RPMI8226 (cell line): ENCODE results near the gene ATOH8.
A peak's percentile ranks its signal among the peaks of the same experiment; 100 is the strongest.

Experiments used
- DNase-seq: peaks from one replicate; pipeline ENCODE4 v3.0.0-alpha.2; 2015

Gene ATOH8

GRCh38 chr2:85788603-85789002 is 34.8 kb downstream of the ATOH8 start:
- no peak for DNase-seq

GRCh38 chr2:85789271-85789670 is 35.5 kb downstream of the ATOH8 start:
- no peak for DNase-seq

- no peak for DNase-seq
Observed at GRCh38 chr2:85790032-85790431, 36.2 kb downstream of the ATOH8 start.

GRCh38 chr2:85790499-85791188 is 36.9 kb downstream of the ATOH8 start:
- no peak for DNase-seq

GRCh38 chr2:85791704-85792565 is 38.1 kb downstream of the ATOH8 start:
- no peak for DNase-seq

GRCh38 chr2:85792783-85793441 is 39.1 kb downstream of the ATOH8 start:
- no peak for DNase-seq

- DNase-seq, result no peak
Observed at GRCh38 chr2:85793584-85793983, 39.8 kb downstream of the ATOH8 start.

GRCh38 chr2:85794038-85794441 is 40.2 kb downstream of the ATOH8 start:
- DNase-seq, result no peak

- no peak for DNase-seq
Observed at GRCh38 chr2:85794491-85795121, 40.8 kb downstream of the ATOH8 start.

GRCh38 chr2:85795331-85796045 is 41.7 kb downstream of the ATOH8 start:
- DNase-seq, result no peak

GRCh38 chr2:85796046-85796340 is 42.2 kb downstream of the ATOH8 start:
- DNase-seq, result no peak

GRCh38 chr2:85796341-85797262 is 42.8 kb downstream of the ATOH8 start:
- no peak for DNase-seq

- DNase-seq, result no peak
Observed at GRCh38 chr2:85797263-85797660, 43.5 kb downstream of the ATOH8 start.

- DNase-seq, result peak; percentile 38
Observed at GRCh38 chr2:85797921-85798320, 44.1 kb downstream of the ATOH8 start.

GRCh38 chr2:85799215-85799956 is 45.6 kb downstream of the ATOH8 start:
- peak; percentile 40 for DNase-seq

GRCh38 chr2:85800586-85800985 is 46.8 kb downstream of the ATOH8 start:
- DNase-seq, result no peak

GRCh38 chr2:85801871-85802270 is 48.1 kb downstream of the ATOH8 start:
- no peak for DNase-seq

- DNase-seq, result no peak
Observed at GRCh38 chr2:85802354-85803103, 48.7 kb downstream of the ATOH8 start.

- DNase-seq, result no peak
Observed at GRCh38 chr2:85803704-85804425, 50.1 kb downstream of the ATOH8 start.
